ENCODE results near the gene ZNF48.

Gene ZNF48

DNA sequence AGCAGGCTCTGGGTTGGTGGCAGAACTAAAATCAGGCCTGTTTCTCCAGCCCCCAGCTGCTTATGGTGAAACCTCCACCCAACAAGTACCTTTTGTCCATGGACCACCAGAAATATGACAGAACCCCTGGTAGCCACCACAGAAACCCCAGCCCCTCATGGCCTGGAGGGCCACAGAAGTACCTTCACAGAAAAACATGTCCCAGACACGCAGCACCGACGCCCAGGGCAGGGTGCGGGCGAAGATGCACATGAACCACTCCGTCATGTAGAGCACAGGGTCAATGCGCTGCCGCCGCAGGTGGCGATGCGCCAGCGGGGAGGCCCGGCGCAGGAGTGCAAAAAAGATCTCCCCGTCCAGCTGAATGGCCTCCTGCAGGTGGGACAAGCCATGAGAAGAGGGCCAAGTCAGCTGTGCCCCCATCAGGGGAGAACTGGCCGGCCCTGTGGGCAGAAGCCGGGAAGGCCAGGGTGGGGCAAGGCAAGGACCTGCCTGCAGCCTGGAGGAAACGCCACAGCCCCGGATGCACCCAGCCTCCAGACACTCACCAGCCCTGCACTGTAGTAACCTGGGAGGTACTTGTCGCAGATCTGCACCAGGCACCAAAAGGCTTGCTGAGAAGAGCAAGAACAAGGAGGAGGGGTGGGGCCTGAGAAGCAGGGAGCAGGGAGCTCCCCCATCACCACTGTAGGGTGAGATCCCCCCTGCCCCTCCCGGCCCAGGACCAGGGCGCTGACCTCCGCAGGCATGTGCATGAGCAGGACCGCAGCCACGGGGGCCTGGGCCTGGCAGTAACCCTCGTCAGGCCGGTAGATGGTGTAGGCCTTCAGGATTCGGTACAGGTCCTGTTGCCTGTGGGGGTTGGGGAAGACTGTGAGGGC, 36.0 kb upstream of the ZNF48 start:
- no peak for DNase-seq

DNA sequence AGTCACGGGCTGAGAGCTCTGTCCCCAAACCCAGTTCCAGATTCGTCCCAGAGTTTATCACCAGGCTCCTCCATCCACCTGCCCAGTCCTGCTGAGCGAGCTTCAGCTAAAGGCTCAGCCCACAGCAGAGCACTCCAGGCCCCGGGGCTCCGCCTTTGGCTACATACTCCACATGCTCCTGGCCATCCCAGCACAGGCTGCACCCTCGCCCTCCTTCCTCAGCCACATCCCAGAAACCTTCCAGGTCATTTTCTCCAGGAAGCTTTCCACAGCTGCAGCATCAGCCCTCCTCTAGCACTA, 35.4 kb upstream of the ZNF48 start:
- no peak for DNase-seq

DNA sequence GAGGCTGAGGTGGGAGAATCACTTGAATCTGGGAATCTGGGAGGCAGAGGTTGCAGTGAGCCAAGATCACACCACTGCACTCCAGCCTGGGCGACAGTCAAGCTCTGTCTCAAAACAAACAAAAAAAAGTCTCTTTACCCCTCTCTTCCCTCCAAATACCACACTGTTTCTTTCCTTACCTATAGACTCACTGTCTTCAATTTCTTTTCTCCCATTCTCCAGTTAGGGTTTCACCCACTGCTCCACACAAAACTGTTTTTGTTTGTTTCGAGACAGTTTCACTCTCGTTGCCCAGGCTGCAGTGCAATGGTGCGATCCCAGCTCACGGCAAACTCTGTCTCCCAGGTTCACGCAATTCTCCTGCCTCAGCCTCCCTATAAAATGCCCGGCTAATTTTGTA, 34.0 kb upstream of the ZNF48 start:
- DNase-seq: no peak

DNA sequence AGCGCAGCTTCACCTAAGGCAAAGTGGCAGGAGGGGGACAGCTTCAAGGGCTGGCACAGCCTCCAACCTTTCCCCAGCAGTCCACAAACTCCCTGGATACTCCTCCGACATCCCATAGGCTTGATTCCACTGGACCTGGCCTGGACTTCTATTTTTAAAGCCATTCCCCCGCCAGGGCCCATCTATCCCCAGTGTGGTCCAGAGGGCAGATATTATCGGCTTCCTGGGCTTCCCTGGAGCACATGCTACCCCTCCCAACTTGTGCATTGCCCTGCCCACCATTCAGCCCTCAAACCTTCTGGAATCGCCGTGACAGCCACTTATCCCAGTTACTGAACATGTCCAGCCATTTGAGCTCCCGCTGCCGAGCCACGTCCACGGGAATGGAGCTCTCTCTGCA, 30.0 kb upstream of the ZNF48 start:
- DNase-seq: no peak

DNA sequence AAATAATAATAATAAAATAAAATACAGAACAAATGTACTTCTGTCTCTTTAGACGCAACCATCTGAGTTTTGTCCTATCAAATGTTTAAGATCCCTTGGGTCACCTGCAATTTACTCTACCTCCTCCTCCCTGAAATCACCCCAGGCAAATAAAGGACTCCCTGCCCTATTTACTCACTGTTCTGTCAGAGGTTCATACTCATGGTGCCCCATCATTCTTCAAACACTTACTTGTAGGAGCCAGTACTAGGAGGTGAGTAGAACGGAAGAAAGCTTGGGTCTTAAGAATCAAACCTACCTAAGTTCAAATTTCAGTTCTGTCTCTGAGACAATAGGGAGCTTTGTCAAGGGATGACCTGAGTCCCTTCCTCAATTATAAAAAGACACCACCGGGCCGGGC, 28.7 kb upstream of the ZNF48 start:
- no peak for DNase-seq

DNA sequence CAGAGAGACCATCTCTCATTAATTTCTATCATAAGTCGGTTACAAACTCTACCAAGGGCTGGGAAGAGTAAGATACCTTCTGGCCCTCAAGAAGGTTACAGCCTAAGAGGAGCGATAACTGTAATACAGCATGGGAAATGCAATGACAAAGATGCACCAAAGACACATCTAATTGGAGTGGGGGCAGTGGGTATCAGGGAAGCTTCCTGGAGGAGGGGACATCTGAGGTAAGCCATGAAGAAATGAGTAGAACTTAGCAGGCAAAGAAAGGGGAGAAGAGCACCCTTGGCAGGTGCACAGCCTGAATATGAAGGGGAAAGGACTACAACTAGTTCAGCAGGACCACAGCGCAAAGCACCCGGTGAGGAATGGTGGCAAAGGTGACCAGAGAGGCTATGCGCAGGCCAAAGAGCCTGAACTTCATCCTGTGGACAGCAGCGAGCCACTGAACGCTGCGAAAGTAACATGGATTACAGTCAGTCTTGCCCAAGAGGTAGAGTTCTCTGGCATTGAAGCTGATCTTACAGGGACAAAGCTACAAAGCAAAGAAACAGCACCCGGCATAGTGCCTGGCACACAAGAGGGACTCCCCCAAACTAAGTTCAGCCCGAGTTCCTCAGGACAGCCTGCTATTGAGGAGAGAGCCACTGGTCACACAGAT, 27.7 kb upstream of the ZNF48 start:
- no peak for DNase-seq

DNA sequence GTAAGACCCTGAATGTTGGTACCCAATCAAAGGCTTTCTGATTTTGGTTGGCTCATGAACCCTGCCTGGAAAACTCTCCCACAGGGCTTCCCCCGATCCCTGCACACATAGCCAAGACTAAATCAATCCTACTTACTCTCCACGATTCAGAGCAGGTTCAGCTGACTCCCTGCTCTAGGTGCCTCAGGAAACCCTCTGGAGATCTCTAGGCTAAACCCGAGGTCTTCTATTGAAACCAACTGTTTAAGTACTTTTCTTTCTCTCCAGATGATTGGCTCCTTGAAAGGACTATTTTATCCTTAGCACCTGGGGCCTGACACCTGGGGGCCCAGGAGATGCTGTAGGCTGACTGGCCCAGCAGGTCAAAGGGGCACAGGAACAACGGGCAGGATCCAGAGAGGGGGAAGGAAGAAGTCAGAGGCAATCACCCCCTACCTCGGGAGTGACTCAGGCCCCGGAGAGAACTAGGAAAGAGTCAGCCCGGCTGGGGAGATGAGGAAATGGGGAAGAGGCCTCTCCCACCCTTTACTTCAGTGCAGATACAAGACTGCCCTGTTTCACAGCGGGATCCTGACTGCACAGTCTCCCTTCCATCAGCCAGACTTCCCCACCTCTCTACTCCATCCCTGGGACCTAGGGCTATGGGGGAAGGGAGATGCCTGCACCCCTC, 27.0 kb upstream of the ZNF48 start:
- no peak for DNase-seq

DNA sequence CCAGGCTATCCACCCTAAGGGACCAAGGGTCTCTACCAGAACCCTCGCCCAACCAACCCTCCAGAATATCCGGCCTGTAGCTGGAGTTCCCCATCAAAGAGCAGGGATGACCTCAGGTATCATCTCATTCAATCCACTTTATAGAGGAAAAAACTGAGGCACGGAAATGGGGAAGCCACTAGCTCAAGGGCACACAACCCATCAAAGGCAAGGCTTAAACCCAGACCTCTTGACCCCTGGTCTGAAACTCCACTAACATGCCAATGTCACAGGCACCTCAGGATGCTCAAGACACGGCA, 26.5 kb upstream of the ZNF48 start:
- DNase-seq: no peak

DNA sequence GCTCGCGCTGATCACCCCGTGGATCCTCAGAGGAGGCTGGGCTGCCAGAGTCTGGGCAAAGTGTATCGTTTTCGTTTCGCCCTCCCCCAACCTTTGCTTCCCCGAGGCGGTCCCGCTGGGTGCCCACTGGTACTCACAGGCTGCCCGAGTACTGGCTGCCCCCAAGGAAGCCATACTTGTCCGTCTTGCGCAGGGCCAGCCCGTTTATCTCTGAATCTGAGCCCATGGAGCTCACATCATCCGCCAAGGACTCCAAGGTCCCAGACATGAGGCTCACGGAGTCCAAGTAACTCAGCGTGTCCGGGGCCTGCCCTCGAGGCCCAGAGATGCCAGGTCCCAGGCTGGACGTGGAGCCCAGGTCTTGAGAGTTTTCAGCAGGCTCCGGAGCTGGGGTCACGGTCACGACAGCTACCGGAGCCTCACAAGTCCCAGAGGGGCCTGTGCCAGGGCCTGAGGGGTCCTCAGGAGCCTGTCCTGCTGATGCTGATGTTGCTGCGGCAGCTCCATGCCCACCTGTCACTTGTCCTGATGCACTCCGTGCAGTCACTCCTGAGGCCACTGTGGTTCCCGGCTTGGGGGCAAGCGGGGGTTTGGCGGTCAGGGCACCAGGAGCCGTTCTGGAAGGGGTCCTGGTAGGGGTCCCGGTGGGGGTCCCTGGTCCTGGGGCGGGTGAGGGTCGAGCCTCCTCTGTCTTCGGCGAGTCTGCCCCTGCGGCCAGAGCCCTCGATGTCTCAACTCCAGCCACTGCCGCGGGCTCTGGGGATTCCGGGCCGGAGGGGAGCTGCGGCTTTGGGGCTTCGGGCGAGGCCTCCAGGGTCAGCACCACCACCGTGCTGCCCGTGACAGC, 25.9 kb upstream of the ZNF48 start:
- DNase-seq: peak in 1 of 4 experiments; percentile 7

DNA sequence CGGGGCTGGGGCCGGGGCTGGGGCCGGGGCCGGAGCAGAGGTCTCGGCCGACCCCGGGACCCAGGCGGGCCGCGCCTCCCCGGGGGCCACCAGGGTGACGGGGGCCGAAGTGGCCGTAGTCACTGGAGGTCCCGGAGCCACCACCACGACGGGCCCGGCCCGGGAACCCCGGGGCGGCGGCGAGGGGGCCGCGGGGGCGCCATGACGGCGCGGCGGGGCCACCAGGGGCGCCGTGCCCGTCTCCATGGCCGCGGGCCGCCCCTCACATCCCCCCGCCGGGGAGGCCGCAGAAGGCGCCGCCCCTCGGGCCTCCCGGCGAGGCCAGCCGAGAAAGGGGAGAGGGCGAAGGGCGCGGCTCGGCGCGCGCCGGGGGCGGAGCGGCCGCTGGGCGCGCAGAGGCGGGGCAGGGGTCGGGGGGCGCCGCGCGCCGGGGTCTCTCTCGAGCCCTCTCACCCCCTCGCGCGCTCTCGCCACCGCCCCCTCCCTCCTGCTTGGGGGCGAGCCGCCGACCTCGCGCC, 25.2 kb upstream of the ZNF48 start:
- DNase-seq: peak in 1 of 4 experiments; percentile 57

DNA sequence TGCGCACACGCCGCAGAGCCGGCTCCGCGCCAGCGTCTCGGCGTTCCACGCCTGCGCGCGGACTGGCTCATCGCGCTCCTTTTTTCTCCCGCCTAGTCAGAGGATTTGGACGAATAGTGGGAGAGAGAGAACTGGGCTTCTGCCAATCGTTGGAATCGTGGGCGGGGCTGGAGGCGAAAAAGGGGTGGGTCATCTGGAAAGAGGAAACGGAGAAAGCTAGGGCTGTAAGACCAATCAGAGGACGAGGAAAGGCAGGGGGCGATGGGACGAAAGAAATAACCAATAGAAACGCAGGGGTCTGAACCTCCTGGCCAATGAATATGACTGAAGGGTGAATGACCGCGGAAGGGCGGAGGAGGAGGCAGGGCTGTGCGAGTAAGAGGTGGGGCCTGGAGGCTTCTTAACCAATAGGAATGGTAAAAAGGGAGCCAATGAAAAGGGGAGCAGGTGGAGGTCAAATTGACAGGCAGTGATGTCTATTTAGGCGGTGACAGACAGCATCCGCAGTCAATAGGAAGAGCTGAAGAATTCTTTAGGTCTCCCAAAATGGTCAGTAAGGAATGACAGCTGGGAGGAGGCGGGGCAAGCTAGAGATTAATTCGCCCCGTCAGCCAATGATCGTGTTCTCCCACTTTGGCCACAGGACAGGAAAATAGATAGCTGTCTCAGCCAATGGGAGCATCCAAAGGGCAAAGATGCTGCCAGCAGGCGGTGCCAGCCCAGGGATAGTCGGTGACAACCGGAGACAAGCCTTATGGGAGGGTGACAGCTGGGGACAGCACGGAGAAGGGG, 24.6 kb upstream of the ZNF48 start, which contains the start of gene TBC1D10B:
Gene TBC1D10B, minus strand, starts transcription at position 39 of the 792 bp plus-strand sequence. CDS start 311 bp downstream, outside the sequence.
- DNase-seq: peak; percentile 93 to 97 (median 95)

DNA sequence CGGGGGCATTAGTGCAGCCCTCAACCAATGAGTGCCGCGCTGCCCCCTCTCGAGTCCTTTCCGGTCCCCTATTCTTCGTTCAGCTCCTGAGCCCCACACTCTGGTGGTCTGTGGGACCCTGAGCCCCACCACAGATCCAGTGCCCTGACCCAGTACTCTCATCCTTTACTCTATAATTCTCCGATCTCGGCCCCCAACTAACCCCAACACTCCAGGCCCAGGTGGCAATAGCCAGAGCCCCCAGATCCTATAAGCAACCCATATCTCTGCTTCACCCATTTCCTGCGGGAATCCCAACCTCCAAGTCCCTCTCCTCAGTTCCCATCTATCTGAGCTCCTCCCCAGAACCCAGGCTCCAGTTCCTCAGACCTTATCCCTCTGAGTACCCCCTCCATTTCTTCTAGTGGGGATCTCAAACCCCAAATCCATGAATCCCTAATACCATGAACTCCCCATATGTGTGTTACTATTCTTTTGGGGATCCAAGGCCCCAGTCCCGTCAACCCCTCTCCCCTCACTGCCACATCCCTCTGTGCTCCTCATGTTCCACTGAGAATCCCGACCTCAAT, 23.9 kb upstream of the ZNF48 start:
- no peak for DNase-seq

DNA sequence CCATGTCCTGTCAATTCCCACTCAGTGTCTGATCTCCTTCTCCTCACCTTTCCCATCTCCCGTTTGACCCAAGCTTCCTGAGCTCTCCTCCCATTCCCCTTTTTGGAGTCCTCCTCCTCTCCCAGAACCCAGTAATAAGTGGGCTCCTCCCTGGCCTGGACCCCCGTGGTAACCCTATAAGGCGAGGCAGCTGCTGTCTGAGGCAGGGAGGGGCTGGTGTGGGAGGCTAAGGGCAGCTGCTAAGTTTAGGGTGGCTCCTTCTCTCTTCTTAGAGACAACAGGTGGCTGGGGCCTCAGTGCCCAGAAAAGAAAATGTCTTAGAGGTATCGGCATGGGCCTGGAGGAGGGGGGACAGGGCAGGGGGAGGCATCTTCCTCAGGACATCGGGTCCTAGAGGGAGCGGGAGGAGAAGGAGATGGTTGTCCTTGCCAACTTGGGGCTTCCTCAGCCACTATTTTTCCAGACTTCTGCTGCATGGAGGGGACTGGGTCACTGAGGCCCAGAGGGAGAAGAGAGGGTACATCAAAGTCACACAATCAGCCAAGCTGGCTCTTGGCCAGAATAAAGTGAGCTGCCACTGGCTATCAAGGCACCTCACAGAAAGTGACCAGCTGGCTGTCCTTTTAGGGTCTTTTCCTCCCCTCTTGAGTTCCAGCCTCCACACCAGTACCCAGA, 23.0 kb upstream of the ZNF48 start:
- no peak for DNase-seq

DNA sequence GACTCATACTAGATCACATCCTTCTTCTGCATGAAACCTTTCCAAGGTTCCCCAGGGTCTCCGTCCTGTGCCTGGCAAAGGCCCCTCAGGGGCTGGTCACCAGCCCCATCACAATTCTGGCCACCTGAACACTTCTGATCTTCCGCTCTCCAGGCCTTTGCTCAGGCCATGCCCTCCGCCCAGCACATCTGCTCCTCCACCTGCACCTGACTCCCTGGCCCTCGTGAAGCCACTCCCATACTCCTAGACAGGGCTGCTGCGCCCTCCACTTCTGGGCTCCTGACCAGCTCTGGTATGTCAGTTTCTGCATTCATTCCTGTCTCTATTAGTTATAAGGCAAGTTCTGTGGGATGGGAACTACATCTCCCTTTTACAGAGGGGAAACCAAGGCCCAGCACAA, 22.5 kb upstream of the ZNF48 start:
- no peak for DNase-seq

DNA sequence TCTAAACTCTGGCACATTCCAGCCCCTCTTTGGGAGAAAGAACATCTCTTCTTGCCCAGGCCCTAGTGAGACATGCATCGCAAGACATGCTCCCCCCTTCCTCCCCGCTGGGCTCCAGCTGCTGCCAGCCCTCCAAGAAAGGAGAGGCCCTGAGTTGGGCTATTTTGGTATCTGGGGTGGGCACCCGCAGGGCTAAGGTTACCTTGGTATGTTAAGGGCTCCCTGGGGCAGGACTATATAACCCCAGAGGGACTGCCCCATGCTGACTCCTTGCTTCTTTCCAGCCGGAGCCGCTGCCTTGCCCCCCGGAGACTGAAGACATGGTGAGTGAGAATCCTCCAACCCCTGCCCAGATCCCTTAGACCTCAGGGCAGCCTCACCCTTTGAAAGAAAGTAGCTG, 20.7 kb upstream of the ZNF48 start, which contains the start of gene MYL11:
Gene MYL11, plus strand, starts transcription at position 265 of the 400 bp plus-strand sequence. Its CDS starts 56 bp downstream, at position 321.
- no peak for DNase-seq

DNA sequence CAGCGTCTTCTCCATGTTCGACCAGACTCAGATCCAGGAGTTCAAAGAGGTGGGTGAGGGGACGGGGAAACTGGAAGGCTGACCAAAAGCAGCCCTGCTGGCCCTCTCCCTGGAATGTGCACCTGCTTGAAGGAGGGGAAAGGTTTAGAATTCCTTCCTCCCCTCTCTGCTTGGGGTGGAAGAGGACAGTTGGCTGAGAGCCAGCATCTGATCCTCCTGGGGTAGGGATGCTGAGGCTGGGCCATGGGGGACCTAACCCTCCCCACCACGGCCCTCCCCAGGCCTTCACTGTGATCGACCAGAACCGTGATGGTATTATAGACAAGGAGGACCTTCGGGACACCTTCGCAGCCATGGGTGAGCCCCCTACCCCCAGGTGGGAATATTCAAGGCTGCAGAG, 19.4 kb upstream of the ZNF48 start:
- DNase-seq: no peak

DNA sequence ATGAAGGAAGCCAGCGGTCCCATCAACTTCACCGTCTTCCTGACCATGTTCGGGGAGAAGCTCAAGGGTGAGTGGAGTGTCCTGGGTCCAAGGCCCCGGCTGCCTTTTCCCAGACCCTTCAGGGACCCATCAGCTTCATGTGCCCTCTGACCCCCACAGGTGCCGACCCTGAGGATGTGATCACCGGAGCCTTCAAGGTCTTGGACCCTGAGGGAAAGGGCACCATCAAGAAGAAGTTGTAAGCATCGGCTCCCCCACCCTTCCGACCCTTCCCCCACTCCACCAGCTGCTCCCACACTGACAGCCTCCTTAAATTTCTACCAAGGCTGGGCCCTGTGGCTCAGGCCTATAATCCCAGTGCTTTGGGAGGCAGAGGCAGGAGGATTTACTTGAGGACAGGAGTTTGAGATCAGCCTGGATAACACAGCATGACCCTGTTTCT, 18.7 kb upstream of the ZNF48 start:
- DNase-seq: no peak

DNA sequence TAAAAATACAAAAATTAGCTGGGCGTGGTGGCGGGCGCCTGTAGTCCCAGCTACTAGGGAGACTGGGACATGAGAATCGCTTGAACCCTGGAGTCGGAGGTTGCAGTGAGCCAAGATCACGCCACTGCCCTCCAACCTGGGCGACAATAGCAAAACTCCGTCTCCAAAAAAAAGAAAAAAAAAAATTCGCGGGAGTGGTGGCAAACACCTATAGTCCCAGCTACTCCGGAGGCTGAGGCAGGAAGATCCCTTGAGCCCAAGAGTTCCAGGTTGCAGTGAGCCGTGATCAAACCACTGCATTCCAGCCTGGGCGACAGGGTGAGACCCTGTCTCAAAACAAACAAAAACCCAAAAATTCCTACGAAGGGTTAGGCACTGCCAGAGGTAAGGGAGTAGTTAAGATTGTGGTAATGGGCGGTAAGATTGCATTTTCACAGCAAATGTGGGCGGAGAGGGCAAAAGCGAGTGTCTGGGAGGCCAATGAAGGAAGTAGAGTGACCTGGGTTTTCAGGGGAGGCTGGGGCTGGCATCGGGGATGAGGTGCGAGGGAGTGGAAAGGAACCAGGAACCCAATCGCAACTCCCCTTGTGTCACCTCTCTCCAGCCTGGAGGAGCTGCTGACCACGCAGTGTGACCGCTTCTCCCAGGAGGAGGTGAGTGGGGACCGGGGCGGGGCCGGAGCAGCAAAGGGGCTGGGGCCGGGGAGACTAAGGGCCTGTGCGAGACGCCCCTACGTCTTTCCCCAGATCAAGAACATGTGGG, 18.0 kb upstream of the ZNF48 start:
- no peak for DNase-seq

DNA sequence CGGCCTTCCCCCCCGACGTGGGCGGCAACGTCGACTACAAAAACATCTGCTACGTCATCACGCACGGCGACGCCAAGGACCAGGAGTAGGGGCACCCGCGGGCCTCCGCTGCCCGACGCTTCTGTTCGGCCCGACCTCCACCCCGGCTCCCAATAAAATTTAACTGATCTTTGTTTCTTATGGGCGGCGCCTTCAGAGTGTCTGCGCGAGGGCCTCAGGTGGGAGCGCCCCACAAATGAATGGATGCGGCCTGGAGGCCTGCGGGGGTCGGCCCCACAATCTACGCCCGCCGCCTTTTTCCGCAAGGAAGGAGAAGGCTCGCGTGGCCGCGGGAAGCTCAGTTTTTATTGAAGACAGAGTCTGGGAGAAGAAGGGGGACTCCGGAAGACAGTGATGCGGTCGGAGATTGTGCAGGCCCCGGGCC, 17.4 kb upstream of the ZNF48 start:
- peak; percentile 66 to 82 (median 74) for DNase-seq

All from activated CD4-positive, CD25-positive, alpha-beta regulatory T cell (primary cell).